Neural cell (in vitro differentiated cells): ENCODE results near the gene CD247. TPM values are rescaled to one million over a fixed set of nuclear protein-coding genes. Genes with fewer than 3 reads are reported as not detected.

ENCODE experiments used
- H2AFZ ChIP-seq: fragments of 200-600, 300-800 bp; sonication (generic), shearing (Covaris generic); 2 replicates; pipeline ENCODE4 v1.6.0; 2014; ENCODE audit warnings: low read depth, mild to moderate bottlenecking, antibody characterized with exemption, low read length, moderate library complexity
- H3F3A ChIP-seq: fragments of 200-600 bp; shearing (Covaris generic); 2 replicates; pipeline ENCODE4 v1.6.1; 2016; ENCODE audit warnings: mild to moderate bottlenecking, moderate library complexity, mixed read lengths, antibody characterized with exemption, low read length; ENCODE audit not compliant: insufficient read depth, poor library complexity, severe bottlenecking
- H3K27ac ChIP-seq: fragments of 200-600, 300-800 bp; sonication (generic), shearing (Covaris generic); 2 replicates; pipeline ENCODE4 v1.5.1; 2014; ENCODE audit warnings: mild to moderate bottlenecking, low read length, moderate library complexity
- H3K27me3 ChIP-seq: fragments of 300-800, 200-600 bp; sonication (generic), shearing (Covaris generic); 2 replicates; pipeline ENCODE4 v1.6.0; 2014; ENCODE audit warnings: mild to moderate bottlenecking, low read depth, low read length, moderate library complexity; ENCODE audit not compliant: insufficient read depth
- H3K36me3 ChIP-seq: fragments of 300-800, 200-600 bp; sonication (generic), shearing (Covaris generic); 2 replicates; pipeline ENCODE4 v1.5.1; 2014; ENCODE audit warnings: mild to moderate bottlenecking, antibody characterized with exemption, low read length, moderate library complexity; ENCODE audit not compliant: insufficient read depth
- H3K4me2 ChIP-seq: fragments of 300-800, 200-600 bp; sonication (generic), shearing (Covaris generic); 2 replicates; pipeline ENCODE4 v1.6.0; 2014; ENCODE audit warnings: mild to moderate bottlenecking, low read length
- H3K4me3 ChIP-seq: fragments of 300-800, 200-600 bp; sonication (generic), shearing (Covaris generic); 2 replicates; pipeline ENCODE4 v1.5.1; 2014; ENCODE audit warnings: mild to moderate bottlenecking, low read length, moderate library complexity
- H3K79me2 ChIP-seq: fragments of 200-600 bp; shearing (Covaris generic); replicated peaks from 2 replicates; pipeline ENCODE4 v1.6.0; 2014; ENCODE audit warnings: mild to moderate bottlenecking, low read length, moderate library complexity; ENCODE audit not compliant: insufficient read depth
- H3K9ac ChIP-seq: fragments of 300-800, 200-600 bp; sonication (generic), shearing (Covaris generic); 2 replicates; pipeline ENCODE4 v1.6.1; 2016; ENCODE audit warnings: mild to moderate bottlenecking, low read length, mixed read lengths
- H3K9me2 ChIP-seq: fragments of 200-600 bp; shearing (Covaris generic); 2 replicates; pipeline ENCODE4 v1.6.1; 2016; ENCODE audit warnings: mild to moderate bottlenecking, low read length, mixed read lengths; ENCODE audit not compliant: insufficient read depth
- H3K9me3 ChIP-seq: fragments of 200-600, 300-800 bp; sonication (generic), shearing (Covaris generic); 2 replicates; pipeline ENCODE4 v1.6.1; 2016; ENCODE audit warnings: mild to moderate bottlenecking, mixed run types, low read length, moderate library complexity, mixed read lengths
- H4K20me1 ChIP-seq: fragments of 200-600 bp; shearing (Covaris generic); 2 replicates; pipeline ENCODE4 v1.6.1; 2016; ENCODE audit warnings: mild to moderate bottlenecking, mixed run types; ENCODE audit not compliant: insufficient read depth
- EP300 ChIP-seq: fragments of 450-650 bp; conservative IDR thresholded peaks from 2 replicates; pipeline ENCODE4 v1.6.1; 2014; ENCODE audit warnings: antibody characterized with exemption, mild to moderate bottlenecking, moderate library complexity; ENCODE audit not compliant: poor library complexity, severe bottlenecking
- EZH2 ChIP-seq: fragments of 200-600, 300-800 bp; shearing (Covaris generic), sonication (generic); IDR thresholded peaks from 2 replicates; pipeline ENCODE4 v1.6.1; 2014; ENCODE audit warnings: antibody characterized with exemption, low read length, borderline replicate concordance, mild to moderate bottlenecking; ENCODE audit not compliant: insufficient read depth, poor library complexity, severe bottlenecking
- MXI1 ChIP-seq: fragments of 450-650 bp; conservative IDR thresholded peaks from 2 replicates; pipeline ENCODE4 v1.6.1; 2014; ENCODE audit warnings: antibody characterized with exemption, mild to moderate bottlenecking; ENCODE audit not compliant: poor library complexity, severe bottlenecking
- POLR2AphosphoS5 ChIP-seq: IDR thresholded peaks from 2 replicates; pipeline ENCODE4 v1.6.1; 2012
- RAD21 ChIP-seq: fragments of 450-650 bp; conservative IDR thresholded peaks from 2 replicates; pipeline ENCODE4 v1.6.1; 2014; ENCODE audit warnings: antibody characterized with exemption, mild to moderate bottlenecking, moderate library complexity
- SMC3 ChIP-seq: fragments of 450-650 bp; conservative IDR thresholded peaks from 2 replicates; pipeline ENCODE4 v1.6.1; 2014; ENCODE audit warnings: antibody characterized with exemption, mild to moderate bottlenecking, moderate library complexity; ENCODE audit not compliant: poor library complexity
- TAF1 ChIP-seq: IDR thresholded peaks from 2 replicates; pipeline ENCODE4 v1.6.1; 2012; ENCODE audit warnings: low read depth
- polyA plus RNA-seq: library from polyadenylated mRNA; depleted of rRNA; stranded (reverse); fragments of >200 nt; gene quantifications from 2 replicates; pipeline ENCODE4 v1.2.3, GENCODE V29; 2014
- TF ChIP-seq, protein P1 (sequence below): fragments of 450-650 bp; IDR thresholded peaks from 2 replicates; pipeline ENCODE4 v1.5.1; 2014; ENCODE audit warnings: antibody characterized with exemption, mild to moderate bottlenecking, moderate library complexity; ENCODE audit not compliant: poor library complexity, severe bottlenecking
- TF ChIP-seq, protein P2 (sequence below): IDR thresholded peaks from 2 replicates; pipeline ENCODE4 v1.6.1; 2012; ENCODE audit warnings: borderline replicate concordance

Gene CD247
- polyA plus RNA-seq, 1 donor from 2014 or later: not detected

DNA sequence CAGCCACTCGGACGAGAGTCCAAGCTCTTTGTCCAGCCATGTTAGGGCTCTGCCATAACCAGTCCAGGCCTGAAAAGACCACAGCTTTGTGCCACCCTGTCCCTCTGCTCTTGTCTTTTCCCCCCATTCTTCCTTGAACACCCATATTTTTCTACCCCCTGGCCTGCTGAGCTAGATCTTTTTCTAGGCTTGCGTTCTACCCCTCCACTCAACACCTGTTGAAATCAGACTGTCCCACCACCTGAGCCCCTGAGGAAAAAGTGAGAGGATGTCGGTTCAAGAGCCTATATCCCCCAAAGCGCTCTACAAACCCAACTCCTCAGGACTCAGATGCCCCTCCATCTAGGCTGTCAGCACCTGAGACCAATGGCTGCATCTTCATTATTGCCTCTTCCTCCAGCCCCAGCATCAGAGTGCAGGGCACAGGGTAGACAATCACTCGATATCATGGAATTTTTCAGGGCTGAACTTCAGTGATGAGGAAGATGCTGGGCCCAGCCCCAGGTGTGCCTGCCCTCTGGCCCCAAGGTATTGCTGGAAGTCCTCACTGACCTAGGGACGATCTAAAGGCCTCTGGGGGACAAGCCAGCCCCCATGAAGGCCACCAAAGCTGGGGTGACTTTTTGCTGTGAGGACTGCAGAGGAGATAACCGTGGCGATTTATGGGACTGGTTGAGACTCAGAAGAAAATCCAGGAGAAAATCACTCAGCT lies 75.3 kb downstream of the CD247 start:
- Histone ChIP-seq H3F3A (no peaks in the 10 kb centered on the region), H3K9ac (no peak overlapping the region), H4K20me1 (no peaks in the 10 kb centered on the region), H3K9me2 (no peaks in the 10 kb centered on the region), H3K27ac (no peak overlapping the region), H3K9me3 (no peaks in the 10 kb centered on the region), H3K36me3 (no peaks in the 10 kb centered on the region), H3K27me3 (peaks cover 9% of the 10 kb centered on the region), H2AFZ (no peak overlapping the region), H3K4me3 (no peak overlapping the region), H3K4me2 (no peak overlapping the region), H3K79me2 (no peaks in the 10 kb centered on the region)
- no peak for TF ChIP-seq POLR2AphosphoS5
- no peak for TF ChIP-seq TAF1
- TF ChIP-seq SMC3: no peak
- no peak for TF ChIP-seq RAD21
- TF ChIP-seq, protein P1, sequence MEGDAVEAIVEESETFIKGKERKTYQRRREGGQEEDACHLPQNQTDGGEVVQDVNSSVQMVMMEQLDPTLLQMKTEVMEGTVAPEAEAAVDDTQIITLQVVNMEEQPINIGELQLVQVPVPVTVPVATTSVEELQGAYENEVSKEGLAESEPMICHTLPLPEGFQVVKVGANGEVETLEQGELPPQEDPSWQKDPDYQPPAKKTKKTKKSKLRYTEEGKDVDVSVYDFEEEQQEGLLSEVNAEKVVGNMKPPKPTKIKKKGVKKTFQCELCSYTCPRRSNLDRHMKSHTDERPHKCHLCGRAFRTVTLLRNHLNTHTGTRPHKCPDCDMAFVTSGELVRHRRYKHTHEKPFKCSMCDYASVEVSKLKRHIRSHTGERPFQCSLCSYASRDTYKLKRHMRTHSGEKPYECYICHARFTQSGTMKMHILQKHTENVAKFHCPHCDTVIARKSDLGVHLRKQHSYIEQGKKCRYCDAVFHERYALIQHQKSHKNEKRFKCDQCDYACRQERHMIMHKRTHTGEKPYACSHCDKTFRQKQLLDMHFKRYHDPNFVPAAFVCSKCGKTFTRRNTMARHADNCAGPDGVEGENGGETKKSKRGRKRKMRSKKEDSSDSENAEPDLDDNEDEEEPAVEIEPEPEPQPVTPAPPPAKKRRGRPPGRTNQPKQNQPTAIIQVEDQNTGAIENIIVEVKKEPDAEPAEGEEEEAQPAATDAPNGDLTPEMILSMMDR: no peak
- TF ChIP-seq EP300: no peak
- TF ChIP-seq, protein P2, sequence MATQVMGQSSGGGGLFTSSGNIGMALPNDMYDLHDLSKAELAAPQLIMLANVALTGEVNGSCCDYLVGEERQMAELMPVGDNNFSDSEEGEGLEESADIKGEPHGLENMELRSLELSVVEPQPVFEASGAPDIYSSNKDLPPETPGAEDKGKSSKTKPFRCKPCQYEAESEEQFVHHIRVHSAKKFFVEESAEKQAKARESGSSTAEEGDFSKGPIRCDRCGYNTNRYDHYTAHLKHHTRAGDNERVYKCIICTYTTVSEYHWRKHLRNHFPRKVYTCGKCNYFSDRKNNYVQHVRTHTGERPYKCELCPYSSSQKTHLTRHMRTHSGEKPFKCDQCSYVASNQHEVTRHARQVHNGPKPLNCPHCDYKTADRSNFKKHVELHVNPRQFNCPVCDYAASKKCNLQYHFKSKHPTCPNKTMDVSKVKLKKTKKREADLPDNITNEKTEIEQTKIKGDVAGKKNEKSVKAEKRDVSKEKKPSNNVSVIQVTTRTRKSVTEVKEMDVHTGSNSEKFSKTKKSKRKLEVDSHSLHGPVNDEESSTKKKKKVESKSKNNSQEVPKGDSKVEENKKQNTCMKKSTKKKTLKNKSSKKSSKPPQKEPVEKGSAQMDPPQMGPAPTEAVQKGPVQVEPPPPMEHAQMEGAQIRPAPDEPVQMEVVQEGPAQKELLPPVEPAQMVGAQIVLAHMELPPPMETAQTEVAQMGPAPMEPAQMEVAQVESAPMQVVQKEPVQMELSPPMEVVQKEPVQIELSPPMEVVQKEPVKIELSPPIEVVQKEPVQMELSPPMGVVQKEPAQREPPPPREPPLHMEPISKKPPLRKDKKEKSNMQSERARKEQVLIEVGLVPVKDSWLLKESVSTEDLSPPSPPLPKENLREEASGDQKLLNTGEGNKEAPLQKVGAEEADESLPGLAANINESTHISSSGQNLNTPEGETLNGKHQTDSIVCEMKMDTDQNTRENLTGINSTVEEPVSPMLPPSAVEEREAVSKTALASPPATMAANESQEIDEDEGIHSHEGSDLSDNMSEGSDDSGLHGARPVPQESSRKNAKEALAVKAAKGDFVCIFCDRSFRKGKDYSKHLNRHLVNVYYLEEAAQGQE: no peak
- no peak for TF ChIP-seq EZH2
- TF ChIP-seq MXI1: no peak

DNA sequence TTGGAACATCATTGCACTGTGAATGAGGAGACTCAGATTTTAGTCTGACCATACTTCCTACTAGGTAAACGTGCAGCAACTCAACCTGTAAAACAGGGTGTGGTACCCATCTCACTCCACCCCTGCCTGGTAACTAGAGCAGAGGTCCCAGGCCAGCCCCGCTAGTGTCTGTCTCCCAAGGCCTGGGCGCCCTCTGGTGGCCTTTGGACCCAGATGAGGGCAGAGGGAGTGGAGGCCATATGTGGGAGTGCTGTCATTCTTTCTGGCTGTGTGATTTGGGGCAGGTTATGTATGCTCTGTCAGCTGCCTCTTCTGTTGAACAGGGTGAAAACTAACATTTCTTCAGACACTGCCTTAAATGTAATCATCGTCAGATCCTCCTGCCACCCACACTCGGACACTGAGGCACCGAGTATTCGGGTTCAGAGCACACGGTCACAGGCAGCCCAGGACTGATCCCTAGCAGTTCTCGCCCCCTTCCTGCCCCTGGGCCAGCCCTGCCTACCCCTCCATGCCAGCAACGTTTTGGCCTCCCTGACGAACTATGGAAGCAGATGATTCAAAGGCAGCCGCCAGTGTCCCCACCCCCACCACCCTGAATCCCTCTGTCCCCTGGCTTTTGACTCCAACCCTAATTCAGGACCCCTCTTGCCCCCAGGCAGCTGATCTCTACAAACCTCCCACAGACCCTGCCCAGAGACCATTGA lies 76.0 kb downstream of the CD247 start:
- Histone ChIP-seq H4K20me1 (no peaks in the 10 kb centered on the region), H2AFZ (no peak overlapping the region), H3K27ac (no peak overlapping the region), H3K79me2 (no peaks in the 10 kb centered on the region), H3K9me3 (no peaks in the 10 kb centered on the region), H3K36me3 (no peaks in the 10 kb centered on the region), H3K9ac (no peak overlapping the region), H3K4me2 (no peak overlapping the region), H3K27me3 (peaks cover 9% of the 10 kb centered on the region), H3F3A (no peaks in the 10 kb centered on the region), H3K9me2 (no peaks in the 10 kb centered on the region), H3K4me3 (no peak overlapping the region)
- TF ChIP-seq, protein P1: peak; percentile 79
- TF ChIP-seq EZH2 (no peak), RAD21 (peak; percentile 76), SMC3 (peak; percentile 88)
